ENCODE results near the gene EGFL7.
"Not testable (repeated sequence)": the region's sequence is repeated elsewhere in the genome, so short reads cannot be mapped to it uniquely, and the experiment has no call there.

The EGFL7 gene

DNA sequence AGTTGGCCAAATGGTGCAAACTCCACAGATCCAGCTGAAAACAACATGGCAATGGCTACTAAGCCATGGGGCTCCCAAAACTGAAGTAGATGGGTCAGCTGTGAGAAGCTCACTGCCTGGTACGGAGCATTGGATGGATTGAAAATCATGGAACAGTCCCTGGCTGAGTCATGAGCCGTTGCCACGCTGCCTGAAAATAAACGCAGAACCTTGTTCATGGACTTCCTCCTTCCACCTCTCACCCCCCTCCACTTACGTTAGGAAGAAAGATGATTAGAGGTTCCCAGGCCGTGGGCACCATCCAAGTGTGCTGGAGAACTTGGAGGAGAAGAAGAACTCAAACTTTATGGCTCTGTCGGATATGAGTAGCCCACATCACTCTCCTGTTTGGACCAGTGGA, 42.8 kb downstream of the EGFL7 start:
- no peak for DNase-seq

GRCh38 chr9:136707011-136707410, 44.3 kb downstream of the EGFL7 start:
- no peak for DNase-seq

- no peak for DNase-seq
Measured at GRCh38 chr9:136707849-136708517, 45.3 kb downstream of the EGFL7 start.

DNA sequence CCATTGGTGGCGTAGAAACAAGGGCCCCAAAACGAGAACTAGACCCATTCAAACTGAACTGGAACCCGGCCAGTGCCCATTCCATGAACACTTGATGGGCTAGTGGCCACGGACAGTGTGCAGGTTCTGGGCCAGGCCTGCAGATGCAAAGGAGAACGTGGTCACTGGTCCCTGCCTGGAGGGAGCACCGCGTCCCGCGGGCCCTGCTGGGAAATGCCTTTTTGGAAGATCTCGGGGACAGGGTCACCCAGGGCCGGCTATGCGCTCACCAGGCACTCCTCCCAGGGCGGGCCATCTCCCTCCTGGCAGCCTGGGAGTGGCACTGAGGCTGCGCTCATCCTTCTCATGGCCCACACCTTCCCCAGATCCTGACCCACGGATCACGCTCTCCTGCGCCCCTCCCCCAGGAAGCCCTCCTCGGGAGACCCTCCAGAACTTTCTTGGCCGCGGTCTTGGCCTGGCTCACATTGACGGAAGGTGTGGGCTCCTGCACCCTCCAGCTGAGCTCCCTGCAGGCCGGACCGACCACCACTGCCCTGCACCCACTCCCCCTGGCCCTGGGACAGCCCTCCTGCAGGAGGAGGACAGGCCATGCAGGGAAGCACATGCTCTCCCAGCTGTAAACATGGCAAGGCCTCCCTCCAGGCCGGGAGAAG, 46.9 kb downstream of the EGFL7 start:
- no peak for DNase-seq

- no peak for DNase-seq
Measured at GRCh38 chr9:136710543-136710942, 47.8 kb downstream of the EGFL7 start.

DNA sequence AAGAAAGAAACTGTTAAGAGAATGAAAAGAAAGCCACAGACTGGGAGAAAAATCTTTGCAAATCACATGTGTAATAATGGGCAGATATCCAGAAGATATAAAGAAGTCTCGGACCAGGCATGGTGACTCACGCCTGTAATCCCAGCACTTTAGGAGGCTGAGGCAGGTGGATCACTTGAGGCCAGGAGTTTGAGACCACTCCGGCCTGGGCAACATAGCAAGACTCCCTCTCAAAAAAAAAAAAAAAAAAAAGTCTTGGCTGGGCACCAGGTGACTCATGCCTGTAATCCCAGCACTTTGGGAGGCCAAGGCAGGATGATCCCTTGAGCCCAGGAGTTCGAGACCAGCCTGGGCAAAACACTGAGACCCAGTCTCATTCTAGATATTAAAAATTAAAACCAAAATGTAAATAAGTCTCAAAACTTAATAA, 48.5 kb downstream of the EGFL7 start:
- not testable (repeated sequence) for DNase-seq

DNA sequence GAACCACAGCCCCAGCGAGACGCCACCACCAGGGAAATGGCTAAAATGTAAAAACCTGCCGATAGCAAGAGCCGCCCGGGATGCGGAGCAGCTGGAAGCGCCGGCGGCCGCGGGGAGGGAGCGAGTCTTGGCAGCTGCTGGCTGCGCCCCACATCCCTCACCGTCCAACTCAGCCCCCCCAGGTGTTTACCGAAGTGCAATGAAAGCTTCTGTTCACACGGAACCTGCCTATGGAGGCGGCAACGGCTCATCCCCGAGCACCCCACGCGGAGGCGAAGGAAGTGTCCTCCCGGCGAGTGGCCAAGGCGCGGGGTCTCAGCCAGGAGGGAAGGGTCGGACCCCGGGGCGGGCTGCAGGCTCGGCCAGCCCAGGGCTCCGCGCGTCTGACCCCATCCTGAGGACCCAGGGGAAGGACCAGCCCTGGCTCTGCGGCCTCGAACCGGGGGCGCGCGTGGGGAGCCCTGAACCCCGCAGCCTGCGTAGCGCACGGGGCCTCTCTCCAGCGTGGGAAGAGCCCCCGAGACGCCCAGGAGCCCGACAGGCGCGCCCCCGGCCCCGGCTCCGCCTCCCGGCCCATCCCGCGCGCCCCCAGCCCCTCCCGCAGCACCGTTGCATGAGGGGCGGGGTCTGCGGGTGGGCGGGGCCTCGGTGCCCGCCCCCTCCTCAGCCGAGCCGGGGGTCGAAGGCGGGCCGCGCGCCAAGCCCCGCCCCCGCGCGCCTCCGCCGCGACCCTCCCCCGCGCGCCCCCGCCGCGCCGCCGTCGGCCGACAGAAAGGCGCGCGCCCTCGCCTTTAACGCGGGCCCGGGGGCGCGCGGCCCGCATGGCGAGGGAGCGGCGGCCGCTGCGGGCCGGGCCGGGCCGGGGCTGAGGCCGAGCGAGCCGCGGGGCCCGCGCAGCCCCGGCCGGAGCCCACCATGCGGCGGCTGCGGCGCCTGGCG, 49.3 kb downstream of the EGFL7 start, which contains the start of gene DIPK1B:
Gene DIPK1B, plus strand, starts transcription at position 822 of the 939 bp plus-strand sequence. Its CDS starts 94 bp downstream, at position 916.
- no peak for DNase-seq

GRCh38 chr9:136712690-136713544, 50.2 kb downstream of the EGFL7 start:
- no peak for DNase-seq

- no peak for DNase-seq
Measured at GRCh38 chr9:136713550-136713949, 50.8 kb downstream of the EGFL7 start.

- DNase-seq, result no peak
Measured at GRCh38 chr9:136714096-136714892, 51.6 kb downstream of the EGFL7 start.

DNA sequence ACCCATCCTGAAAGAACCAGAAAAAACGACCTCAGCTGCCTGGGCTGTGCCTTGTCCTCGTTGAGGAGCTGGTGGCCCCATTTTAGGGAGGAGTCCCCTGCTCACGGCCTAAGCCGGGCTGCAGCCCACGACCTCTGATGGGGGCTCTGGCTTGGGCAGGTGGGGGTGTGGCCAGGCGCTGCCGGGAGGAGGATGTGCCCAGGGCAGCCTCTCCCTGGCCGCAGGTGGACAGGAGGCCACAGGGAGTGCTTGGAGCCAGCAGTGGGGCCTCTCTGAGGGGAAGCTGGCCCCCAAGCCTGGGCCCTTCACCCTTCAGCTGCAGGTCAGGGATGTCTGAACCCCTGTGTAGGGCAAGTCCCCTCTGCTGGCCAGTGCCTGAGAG, 52.2 kb downstream of the EGFL7 start:
- no peak for DNase-seq

DNA sequence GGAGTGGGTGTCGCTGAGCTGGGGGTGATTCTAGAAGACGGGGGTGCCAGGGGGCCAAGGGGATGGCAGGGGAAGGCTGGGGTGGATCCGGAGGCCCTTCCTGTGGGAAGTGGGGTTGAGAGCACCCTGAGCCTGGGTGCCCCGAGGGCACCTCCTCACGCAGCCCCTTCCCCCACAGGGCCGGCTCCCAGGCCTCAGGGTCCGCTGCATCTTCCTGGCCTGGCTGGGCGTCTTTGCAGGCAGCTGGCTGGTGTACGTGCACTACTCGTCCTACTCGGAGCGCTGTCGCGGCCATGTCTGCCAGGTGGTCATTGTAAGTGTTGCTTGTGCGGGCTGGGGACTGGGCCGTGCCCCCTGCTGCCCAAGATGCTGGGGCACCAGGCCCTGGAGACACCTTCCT, 54.7 kb downstream of the EGFL7 start:
- DNase-seq, result no peak

DNA sequence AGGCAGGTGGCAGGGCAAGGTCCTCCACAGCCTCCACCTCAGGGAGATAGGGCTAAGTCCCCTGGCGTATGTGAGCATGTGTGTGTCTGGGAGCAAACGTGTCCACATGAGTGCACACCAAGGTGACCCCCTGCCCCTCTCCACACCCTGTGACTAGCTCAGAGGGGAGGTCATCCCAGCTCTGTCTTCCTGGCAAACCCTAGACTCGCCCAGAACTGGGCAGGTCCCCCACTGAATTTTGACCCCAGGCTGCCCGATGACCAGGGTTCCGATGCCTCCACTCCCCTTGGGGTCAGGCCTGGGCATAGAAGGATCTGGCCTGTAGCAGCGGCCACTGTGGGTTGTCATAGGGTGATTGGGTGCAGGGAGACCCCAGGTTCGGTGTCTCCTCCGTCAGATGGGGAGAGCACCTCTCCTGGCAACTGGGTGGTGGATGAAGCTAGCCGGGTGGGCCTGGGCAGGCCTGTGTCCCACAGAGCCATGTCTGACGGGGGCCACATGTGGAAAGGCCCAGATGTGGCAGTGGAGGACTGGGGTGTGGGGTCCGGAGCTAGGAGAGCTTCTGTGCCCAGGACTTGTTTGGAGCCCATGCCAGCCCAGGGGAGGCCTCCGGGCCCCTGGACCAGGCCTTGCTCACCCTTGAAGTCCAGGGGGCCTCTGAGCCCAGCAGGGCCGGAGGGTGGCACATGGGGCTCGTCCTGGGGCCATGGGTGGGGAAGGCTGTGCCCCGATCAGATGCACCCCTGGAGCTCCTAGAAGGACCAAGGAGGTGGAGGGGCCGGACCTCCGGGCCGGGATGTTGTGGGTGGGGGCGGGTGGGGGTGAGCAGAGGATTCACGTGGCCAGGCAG, 55.9 kb downstream of the EGFL7 start:
- DNase-seq, result no peak

DNA sequence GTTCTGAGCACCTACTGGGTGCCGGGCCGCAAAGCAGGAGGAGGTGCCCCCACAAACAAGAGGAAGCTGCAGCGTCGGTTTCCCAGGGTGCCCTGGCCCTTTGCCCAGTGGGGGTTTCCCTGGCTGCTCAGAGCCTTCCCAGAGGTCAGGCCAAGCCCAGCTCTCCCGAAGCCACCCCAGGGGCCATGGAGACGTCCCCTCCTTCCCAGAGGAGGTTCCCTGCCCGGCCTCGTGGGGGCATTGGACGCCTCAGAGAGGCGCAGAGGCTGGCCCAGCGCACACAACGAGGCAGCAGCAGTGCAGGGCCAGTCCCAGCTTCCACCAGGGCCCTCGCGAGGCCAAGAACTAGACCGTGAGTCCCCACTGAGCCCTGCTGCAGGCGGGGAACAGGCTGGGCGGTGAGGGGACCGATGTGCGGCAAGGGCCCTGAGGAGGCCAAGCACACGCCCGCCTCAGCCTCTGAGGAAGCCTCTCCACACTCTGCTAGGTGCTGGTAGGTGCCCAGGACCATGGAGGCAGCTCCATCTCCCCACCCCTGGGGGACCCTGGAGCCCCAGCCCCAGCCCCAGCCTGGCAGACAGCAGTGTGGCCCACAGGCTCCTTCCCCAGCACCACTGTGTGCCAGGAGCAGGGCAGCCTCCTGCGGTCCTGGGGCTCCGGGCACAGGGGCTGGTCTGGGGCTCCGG, 56.6 kb downstream of the EGFL7 start:
- no peak for DNase-seq

- DNase-seq, result no peak
Measured at GRCh38 chr9:136720251-136720897, 57.7 kb downstream of the EGFL7 start.

- no peak for DNase-seq
Measured at GRCh38 chr9:136720898-136721338, 58.2 kb downstream of the EGFL7 start.

DNA sequence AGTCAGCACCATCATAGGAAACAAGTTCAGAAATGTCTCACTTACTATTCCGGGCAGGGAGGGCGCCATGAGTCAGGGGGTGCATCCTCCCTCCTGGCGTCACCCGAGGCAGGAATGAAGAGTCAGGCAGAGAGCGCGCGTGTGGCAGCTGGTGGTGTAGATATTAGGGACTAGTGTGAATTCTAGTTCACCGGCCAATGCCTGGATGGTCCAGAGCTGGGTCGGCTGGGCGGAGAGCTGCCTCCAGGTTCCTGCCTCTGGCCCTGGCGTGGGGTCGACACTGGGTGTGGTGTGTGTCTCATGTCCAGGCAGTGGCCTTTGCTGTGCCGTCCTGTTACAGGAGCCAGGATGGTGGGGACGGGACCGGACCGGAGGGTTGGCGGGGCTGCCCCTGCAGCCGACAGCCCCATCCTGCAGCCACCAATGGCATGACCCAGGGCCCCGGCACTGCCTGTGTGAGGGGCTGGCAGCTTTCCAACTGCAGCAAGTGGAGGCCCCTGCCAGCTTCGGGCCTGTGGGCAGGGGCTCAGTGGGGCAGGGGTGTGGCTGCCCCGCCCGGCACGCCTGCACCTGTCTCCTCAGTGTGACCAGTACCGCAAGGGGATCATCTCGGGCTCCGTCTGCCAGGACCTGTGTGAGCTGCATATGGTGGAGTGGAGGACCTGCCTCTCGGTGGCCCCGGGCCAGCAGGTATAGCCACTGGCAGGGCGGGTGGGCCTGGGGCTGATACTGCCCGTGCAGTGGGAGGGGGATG, 58.8 kb downstream of the EGFL7 start:
- no peak for DNase-seq
